Activated CD8-positive, alpha-beta T cell treated with anti-CD3 and anti-CD28 coated beads for 36 hours (primary cell): ENCODE results near the gene SUMO3. TPM values are rescaled to one million over a fixed set of nuclear protein-coding genes. Genes with fewer than 3 reads are reported as not detected.
A peak's percentile ranks its signal among the peaks of the same experiment; 100 is the strongest.

ENCODE experiments used
- ATAC-seq: fragments of 200-7000 bp; cut with Tn5 transposase; one replicate; pipeline ENCODE4 v1.10.0; 2021; ENCODE audit warnings: mild to moderate bottlenecking, moderate library complexity
- CTCF ChIA-PET: fragments of 350-600 bp; sonication (Branson Sonifier 250); formaldehyde crosslinking; loops from one replicate; lab custom pipeline; 2021; ENCODE audit warnings: antibody characterized with exemption; lab: Charles Lee
- POLR2A ChIA-PET: fragments of 350-600 bp; sonication (Branson Sonifier 250); formaldehyde crosslinking; loops from one replicate; lab custom pipeline; 2021; ENCODE audit warnings: antibody characterized with exemption; lab: Charles Lee
- DNase-seq: peaks from one replicate; pipeline ENCODE4 v3.0.0-alpha.2; 2020
- H3K27ac Mint-ChIP-seq: one replicate; pipeline ENCODE4 v1.8.0; 2021; ENCODE audit warnings: mild to moderate bottlenecking, mixed read lengths
- H3K27me3 Mint-ChIP-seq: one replicate; pipeline ENCODE4 v1.8.0; 2021; ENCODE audit warnings: mixed read lengths
- H3K36me3 Mint-ChIP-seq: one replicate; pipeline ENCODE4 v1.8.0; 2021; ENCODE audit warnings: low read depth, mixed read lengths
- H3K4me1 Mint-ChIP-seq: one replicate; pipeline ENCODE4 v1.8.0; 2021; ENCODE audit warnings: low read depth, mixed read lengths
- H3K4me3 Mint-ChIP-seq: one replicate; pipeline ENCODE4 v1.8.0; 2021; ENCODE audit warnings: mild to moderate bottlenecking, moderate library complexity, mixed read lengths
- H3K9me3 Mint-ChIP-seq: one replicate; pipeline ENCODE4 v1.8.0; 2021; ENCODE audit warnings: mixed read lengths
- intact Hi-C: fragments of 100-400 bp; cut with micrococcal nuclease; formaldehyde crosslinking; loops from one replicate; pipeline ENCODE4 v1.10.0; 2022
- total RNA-seq, 2 experiments: library from RNA; stranded (reverse); gene quantifications; one replicate each; pipeline ENCODE4 v1.2.3, GENCODE V29; 2021
- TF ChIP-seq, protein P1 (sequence below): fragments of 200-600 bp; IDR thresholded peaks from one replicate; pipeline ENCODE4 v1.8.0; 2022; ENCODE audit warnings: antibody characterized with exemption, mild to moderate bottlenecking

Gene SUMO3
- total RNA-seq, 2 experiments from 2014 or later: 69.8 to 72.9 TPM

DNA sequence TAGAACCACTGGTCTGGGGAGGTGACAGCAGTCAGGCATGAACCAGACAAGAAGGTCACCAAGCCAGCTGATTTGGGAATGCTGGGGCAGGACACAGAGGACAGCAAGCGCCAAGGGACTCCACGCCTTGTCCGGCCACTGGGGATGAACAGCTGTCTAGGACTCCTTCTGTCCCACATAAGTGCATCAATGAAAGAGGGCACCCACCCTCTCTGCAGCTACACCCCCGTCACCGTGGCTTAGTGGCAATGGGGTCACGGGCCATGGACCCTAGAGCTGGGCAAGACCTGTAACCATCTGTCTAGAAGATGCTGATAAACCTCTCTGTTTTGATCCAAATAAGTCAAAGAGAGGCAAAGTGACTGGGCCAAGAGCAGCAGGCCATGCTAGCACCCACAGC, 33.1 kb downstream of the SUMO3 start:
- H3K4me1 Mint-ChIP-seq: peaks cover 46% of the 10 kb centered on the region
- no peak overlapping the region for H3K4me3 Mint-ChIP-seq
- intact Hi-C loops: no loop called here
- no peaks in the 10 kb centered on the region for H3K9me3 Mint-ChIP-seq
- DNase-seq (no peak), ATAC-seq (no peak)
- H3K27ac Mint-ChIP-seq: no peak overlapping the region
- CTCF ChIA-PET: interaction anchor here (1.3 to 4.3 kb wide), 2 partner anchors 9 to 274 kb away, joined by 5 to 35 read pairs; no protein-coding TSS in a partner anchor
- TF ChIP-seq, protein P1, sequence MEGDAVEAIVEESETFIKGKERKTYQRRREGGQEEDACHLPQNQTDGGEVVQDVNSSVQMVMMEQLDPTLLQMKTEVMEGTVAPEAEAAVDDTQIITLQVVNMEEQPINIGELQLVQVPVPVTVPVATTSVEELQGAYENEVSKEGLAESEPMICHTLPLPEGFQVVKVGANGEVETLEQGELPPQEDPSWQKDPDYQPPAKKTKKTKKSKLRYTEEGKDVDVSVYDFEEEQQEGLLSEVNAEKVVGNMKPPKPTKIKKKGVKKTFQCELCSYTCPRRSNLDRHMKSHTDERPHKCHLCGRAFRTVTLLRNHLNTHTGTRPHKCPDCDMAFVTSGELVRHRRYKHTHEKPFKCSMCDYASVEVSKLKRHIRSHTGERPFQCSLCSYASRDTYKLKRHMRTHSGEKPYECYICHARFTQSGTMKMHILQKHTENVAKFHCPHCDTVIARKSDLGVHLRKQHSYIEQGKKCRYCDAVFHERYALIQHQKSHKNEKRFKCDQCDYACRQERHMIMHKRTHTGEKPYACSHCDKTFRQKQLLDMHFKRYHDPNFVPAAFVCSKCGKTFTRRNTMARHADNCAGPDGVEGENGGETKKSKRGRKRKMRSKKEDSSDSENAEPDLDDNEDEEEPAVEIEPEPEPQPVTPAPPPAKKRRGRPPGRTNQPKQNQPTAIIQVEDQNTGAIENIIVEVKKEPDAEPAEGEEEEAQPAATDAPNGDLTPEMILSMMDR: no peak
- POLR2A ChIA-PET: no interaction called here
- peaks cover 24% of the 10 kb centered on the region for H3K36me3 Mint-ChIP-seq
- H3K27me3 Mint-ChIP-seq: no peaks in the 10 kb centered on the region

DNA sequence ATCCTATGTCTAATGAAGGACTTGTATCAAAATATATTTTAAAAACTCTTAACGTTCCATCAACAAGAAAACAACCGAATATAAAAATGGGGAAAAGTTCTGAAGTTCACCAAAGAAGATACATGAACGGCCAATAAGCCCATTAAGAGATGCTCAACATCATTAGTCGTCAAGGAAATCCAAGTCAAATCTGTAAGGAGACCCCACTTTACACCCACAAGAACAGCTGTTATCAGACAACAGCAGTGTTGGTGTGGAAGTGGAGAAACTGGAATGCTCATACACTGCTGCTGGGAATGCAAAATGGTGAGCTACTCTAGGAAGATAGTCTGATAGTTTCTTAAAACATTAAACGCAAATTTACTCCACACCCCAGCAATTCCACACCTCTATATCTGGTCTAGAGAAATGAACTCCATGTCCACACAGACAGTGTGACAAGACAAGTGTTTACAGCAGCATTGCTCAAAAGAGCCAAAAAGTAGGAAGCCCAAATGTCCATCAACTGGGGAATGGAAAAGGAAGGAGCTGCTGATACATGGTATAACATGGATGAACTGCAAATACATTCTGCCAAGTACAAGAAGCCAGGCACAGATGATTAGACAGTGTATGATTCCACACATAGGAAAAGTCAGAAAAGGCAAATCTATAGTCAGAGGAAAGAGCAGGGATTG, 34.7 kb downstream of the SUMO3 start:
- H3K4me3 Mint-ChIP-seq: no peak overlapping the region
- no peaks in the 10 kb centered on the region for H3K9me3 Mint-ChIP-seq
- H3K27ac Mint-ChIP-seq: no peak overlapping the region
- ChIA-PET POLR2A (no interaction called here), CTCF (interaction anchor here (1.3 to 4.3 kb wide), 2 partner anchors 10 to 13 kb away, joined by 3 to 35 read pairs; no protein-coding TSS in a partner anchor)
- ATAC-seq: no peak
- no peak for DNase-seq
- H3K27me3 Mint-ChIP-seq: no peaks in the 10 kb centered on the region
- intact Hi-C loops: no loop called here
- TF ChIP-seq, protein P1: no peak
- peaks cover 24% of the 10 kb centered on the region for H3K36me3 Mint-ChIP-seq
- H3K4me1 Mint-ChIP-seq: peaks cover 44% of the 10 kb centered on the region

DNA sequence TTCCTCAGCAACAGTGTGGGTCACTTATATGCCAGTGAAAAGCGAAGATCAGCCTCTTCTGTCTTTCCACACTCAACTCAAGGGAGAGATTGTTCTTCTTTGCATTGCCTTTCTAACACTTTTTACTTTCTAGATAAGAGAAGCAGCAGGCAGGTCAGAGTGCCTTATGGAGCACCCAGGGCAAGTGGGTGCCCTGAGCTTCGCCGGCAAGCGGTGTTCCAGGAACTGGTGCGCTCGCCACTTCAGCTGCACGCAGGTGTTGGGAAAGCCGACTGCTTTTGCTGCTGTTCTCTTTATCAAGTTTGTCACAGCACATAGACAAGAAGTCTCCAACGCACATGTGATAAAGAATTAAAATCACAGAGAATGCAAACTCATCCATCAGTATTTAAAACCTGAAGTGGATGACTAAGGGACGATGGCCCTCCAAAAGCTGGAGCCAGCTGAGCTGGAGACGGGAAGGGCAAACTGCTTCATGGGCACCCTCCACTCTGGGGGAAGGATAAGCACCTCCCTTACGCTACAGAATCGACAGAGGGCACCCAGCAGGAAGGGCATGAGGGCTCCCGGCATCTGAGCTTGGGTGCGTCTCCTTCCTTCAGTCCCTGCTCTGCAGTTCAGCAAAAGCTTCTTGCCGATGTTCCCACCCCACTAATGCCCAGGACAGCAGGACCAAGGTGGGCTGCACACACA, 36.9 kb downstream of the SUMO3 start:
- DNase-seq (no peak), ATAC-seq (no peak)
- Mint-ChIP-seq H3K27ac (no peak overlapping the region), H3K36me3 (peaks cover 28% of the 10 kb centered on the region), H3K4me1 (peaks cover 33% of the 10 kb centered on the region), H3K27me3 (no peaks in the 10 kb centered on the region), H3K9me3 (no peaks in the 10 kb centered on the region), H3K4me3 (no peak overlapping the region)
- POLR2A ChIA-PET: no interaction called here
- TF ChIP-seq, protein P1: no peak
- CTCF ChIA-PET: interaction anchor here (1.2 to 4.3 kb wide), 3 partner anchors 12 to 271 kb away, joined by 3 to 35 read pairs (median 5); no protein-coding TSS in a partner anchor
- intact Hi-C loops: no loop called here

DNA sequence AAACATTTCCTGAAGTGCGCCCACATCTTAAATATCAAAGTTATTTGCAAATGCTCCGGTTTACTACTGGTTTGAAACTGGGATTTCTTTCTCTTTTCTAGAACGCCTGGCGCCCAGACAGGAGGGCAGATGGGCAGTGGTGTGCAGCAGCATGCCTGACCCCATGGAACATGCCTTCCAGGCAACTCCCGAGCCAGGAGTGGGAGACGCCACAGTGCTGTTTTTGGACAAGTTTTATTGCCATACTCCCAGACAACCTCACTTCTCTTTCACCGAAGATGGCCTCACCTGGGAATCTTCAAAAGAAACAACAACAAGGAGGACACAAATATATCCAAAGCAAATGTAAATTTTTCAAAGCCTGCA, 37.7 kb downstream of the SUMO3 start:
- peaks cover 29% of the 10 kb centered on the region for H3K36me3 Mint-ChIP-seq
- H3K27ac Mint-ChIP-seq: peak overlapping the region; percentile 47
- ChIA-PET POLR2A (no interaction called here), CTCF (no interaction called here)
- intact Hi-C loops: no loop called here
- H3K4me3 Mint-ChIP-seq: no peak overlapping the region
- no peaks in the 10 kb centered on the region for H3K9me3 Mint-ChIP-seq
- TF ChIP-seq, protein P1: no peak
- H3K4me1 Mint-ChIP-seq: peaks cover 28% of the 10 kb centered on the region
- no peaks in the 10 kb centered on the region for H3K27me3 Mint-ChIP-seq
- ATAC-seq: no peak
- DNase-seq: no peak
